Peyer's patch (tissue), 4 donors: Measurements from ENCODE around the gene ADTRP.

Source experiments
- CTCF ChIP-seq, 6 experiments: fragments of 450-650 bp in 4 of 6; fragments of 200-600 bp in 2 of 6; sonication (generic) in 1 of 6; IDR thresholded peaks; one replicate each; pipeline ENCODE4 v1.5.1; 2017 to 2019; ENCODE audit warnings: antibody characterized with exemption in 6 of 6, mild to moderate bottlenecking in 3 of 6, moderate library complexity in 1 of 6
- POLR2A ChIP-seq, 2 donors: fragments of 450-650 bp; IDR thresholded peaks; one replicate each; pipeline ENCODE4 v1.5.1; 2017; ENCODE audit warnings: antibody characterized with exemption in 2 of 2, mild to moderate bottlenecking in 2 of 2, moderate library complexity in 2 of 2

DNA sequence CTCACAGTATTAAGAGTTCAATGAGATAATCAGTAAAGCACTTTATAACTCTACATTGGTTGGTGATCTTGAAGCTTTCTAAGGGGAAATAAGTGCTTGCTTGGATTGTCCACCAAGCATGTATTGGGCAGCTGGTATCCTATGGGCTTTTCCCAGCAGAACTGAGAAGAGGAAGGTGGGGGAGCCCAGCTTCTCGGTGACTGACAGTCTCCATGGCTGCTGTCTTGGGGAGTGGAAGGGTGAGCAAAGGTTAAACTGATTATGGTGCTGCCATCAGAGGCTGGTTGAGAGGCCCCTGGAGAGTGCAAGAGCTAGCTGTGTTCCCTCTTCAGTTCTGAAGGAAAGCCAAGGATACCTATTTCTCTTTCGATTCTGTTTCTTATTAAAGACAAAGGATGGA lies 35.5 kb upstream of the ADTRP start:
- TF ChIP-seq POLR2A (IDR thresholded peaks at IDR 0.05) = no peak
- no peak for TF ChIP-seq CTCF (IDR thresholded peaks at IDR 0.05)
